ENCODE results near the gene QPCT. TPM values are rescaled to one million over a fixed set of nuclear protein-coding genes. Genes with fewer than 3 reads are reported as not detected.
A peak's percentile ranks its signal among the peaks of the same experiment; 100 is the strongest.

Gene QPCT
- total RNA-seq, 1 experiment from 2014 or later: not detected

GRCh38 chr2:37324536-37324785 lies 20.0 kb upstream of the QPCT start:
- no peaks in the 10 kb centered on the region for H4K20me1 ChIP-seq (ENCODE audit: control insufficient read depth, insufficient read depth, insufficient read length)
- H3K56ac ChIP-seq (ENCODE audit: insufficient read length, low read depth, low read length): no peak overlapping the region
- H2AFZ ChIP-seq (ENCODE audit: low read length): no peak overlapping the region
- no peak overlapping the region for H4K91ac ChIP-seq (ENCODE audit: insufficient read length, low read depth, low read length)
- H3K27ac ChIP-seq (ENCODE audit: insufficient read length, low read depth, low read length): no peak overlapping the region
- no peak for TF ChIP-seq CTCF (conservative IDR thresholded peaks at IDR 0.05)
- no peaks in the 10 kb centered on the region for H3K27me3 ChIP-seq (ENCODE audit: insufficient read depth, low read length)
- H2BK5ac ChIP-seq (ENCODE audit: insufficient read length, low read length): no peak overlapping the region
- Mint-ChIP-seq H3K9me3 (no peaks in the 10 kb centered on the region), H3K27ac (no peak overlapping the region), H3K27me3 (ENCODE audit: low read depth) (peaks cover 21% of the 10 kb centered on the region), H3K36me3 (ENCODE audit: insufficient read depth in 1 of 3, low read depth in 3 of 3) (peaks cover 7 to 10% (median 8%) of the 10 kb centered on the region in 3 experiments; a peak in 3 of 7 replicates), H3K4me3 (peak overlapping the region; percentile 89 to 99; a peak in 4 of 5 replicates), H3K4me1 (peaks cover 19 to 21% of the 10 kb centered on the region in 2 experiments)
- H2BK20ac ChIP-seq (ENCODE audit: low read depth, low read length, poor library complexity, severe bottlenecking): no peak overlapping the region
- peak overlapping the region; percentile 87 for H3K4me2 ChIP-seq (ENCODE audit: insufficient read depth, insufficient read length, low read length)
- peak overlapping the region; percentile 92 for H3K9ac ChIP-seq (ENCODE audit: extremely low read depth, insufficient read length, low read length)
- no peaks in the 10 kb centered on the region for H3K4me1 ChIP-seq (ENCODE audit: insufficient read depth, low read length)
- no CpG with 5 or more reads among the region's 33 CpGs for WGBS (ENCODE audit: extremely low coverage, insufficient read length, low lambda C conversion rate)
- H2BK12ac ChIP-seq (ENCODE audit: insufficient read length, low read depth, low read length): no peak overlapping the region
- no peak overlapping the region for H3T11ph ChIP-seq (ENCODE audit: low read length)
- no peak overlapping the region for H2BK120ac ChIP-seq (ENCODE audit: low read depth, low read length, poor library complexity, severe bottlenecking)
- H2AK5ac ChIP-seq (ENCODE audit: insufficient read length, low read length): no peak overlapping the region
- H4K8ac ChIP-seq (replicated peaks; ENCODE audit: insufficient read length, low read depth, low read length): no peak overlapping the region
- no peak overlapping the region for H3K4ac ChIP-seq (ENCODE audit: low read depth, low read length)
- H2BK15ac ChIP-seq (ENCODE audit: low read depth, low read length): no peak overlapping the region
- H3K79me2 ChIP-seq (ENCODE audit: insufficient read depth, low read length): peaks cover 4% of the 10 kb centered on the region; the same call in 1 of the 2 replicates
- H3K23ac ChIP-seq (ENCODE audit: insufficient read length, low read depth, low read length): no peak overlapping the region
- no peak for DNase-seq
- H3K23me2 ChIP-seq (ENCODE audit: insufficient read length, low read depth, low read length, poor library complexity, severe bottlenecking): peaks cover 6% of the 10 kb centered on the region
- no peak overlapping the region for H4K5ac ChIP-seq (ENCODE audit: insufficient read length, low read depth, low read length)
- no peaks in the 10 kb centered on the region for H3K9me3 ChIP-seq (ENCODE audit: control insufficient read depth, low read depth, low read length)
- H3K79me1 ChIP-seq (ENCODE audit: insufficient read depth, low read depth, low read length, poor library complexity, severe bottlenecking): peaks cover 2% of the 10 kb centered on the region
- peak overlapping the region; percentile 99 for H3K18ac ChIP-seq (ENCODE audit: insufficient read length, low read depth, low read length)
- H3K14ac ChIP-seq (ENCODE audit: insufficient read depth, low read length): peak overlapping the region; percentile 98; the same call in 1 of the 2 replicates

All from H9 (cell line).